Thyroid gland (tissue), 4 donors: ENCODE results near the gene EBF3. TPM values are rescaled to one million over a fixed set of nuclear protein-coding genes. Genes with fewer than 3 reads are reported as not detected.

Experiments
- DNase-seq, 2 donors: peaks; one replicate each; pipeline ENCODE4 v3.0.0-alpha.2; 2019
- H3K27ac ChIP-seq, 3 donors: fragments of 200-600 bp; sonication (generic); 1 replicate in 2 of 3; 2 replicates in 1 of 3; pipeline ENCODE4 v1.5.1; 2016 to 2019; ENCODE audit warnings: mild to moderate bottlenecking in 1 of 3, moderate library complexity in 1 of 3
- H3K27me3 ChIP-seq: fragments of 200-600 bp; sonication (generic); one replicate; pipeline ENCODE4 v1.5.1; 2019
- H3K36me3 ChIP-seq, 2 donors: fragments of 200-600 bp; sonication (generic); one replicate each; pipeline ENCODE4 v1.5.1; 2016 to 2019
- H3K4me1 ChIP-seq, 2 donors: fragments of 200-600 bp; sonication (generic); one replicate each; pipeline ENCODE4 v1.5.1; 2017 to 2019
- H3K4me3 ChIP-seq, 3 donors: fragments of 200-600 bp; sonication (generic); replicated peaks in 1 of 3; 1 replicate in 2 of 3; 2 replicates in 1 of 3; pipeline ENCODE4 v1.5.1; 2016; ENCODE audit warnings: mild to moderate bottlenecking in 1 of 3
- H3K9me3 ChIP-seq: fragments of 200-600 bp; sonication (generic); one replicate; pipeline ENCODE4 v1.5.1; 2017
- CTCF ChIP-seq, 6 experiments: fragments of 200-600 bp in 3 of 6; fragments of 450-650 bp in 3 of 6; sonication (generic) in 3 of 6; IDR thresholded peaks; one replicate each; pipeline ENCODE4 v1.5.1; 2016 to 2019; ENCODE audit warnings: antibody characterized with exemption in 6 of 6, mild to moderate bottlenecking in 2 of 6, inconsistent platforms in 1 of 6, moderate library complexity in 1 of 6
- POLR2A ChIP-seq, 2 donors: fragments of 450-650 bp; IDR thresholded peaks; one replicate each; pipeline ENCODE4 v1.6.1; 2017; ENCODE audit warnings: antibody characterized with exemption in 2 of 2, mild to moderate bottlenecking in 2 of 2, moderate library complexity in 1 of 2
- whole genome bisulfite sequencing, 2 donors: methylation state at CpG; one replicate each; pipeline ENCODE4 v1.1.5; 2017; 5-methylcytosine and 5-hydroxymethylcytosine counted together
- intact Hi-C: fragments of 100-400 bp; cut with DNase I; formaldehyde crosslinking; loops from one replicate; pipeline ENCODE4 v1.15.1; 2023
- total RNA-seq, 4 donors: library from RNA; depleted of rRNA; stranded (reverse); fragments of >200 nt; gene quantifications; one replicate each; pipeline ENCODE4 v1.2.3, GENCODE V29; 2016

Gene EBF3
- total RNA-seq, 4 donors from 2014 or later: 6.8 to 12.5 (median 8.8) TPM

GRCh38 chr10:129940617-129941198 lies 23.4 kb downstream of the EBF3 start:
- 87 to 94% methylated on average over 9 to 10 of the region's 13 CpGs for WGBS, 2 donors
- H3K4me3 ChIP-seq: no peak overlapping the region
- no peaks in the 10 kb centered on the region for H3K27me3 ChIP-seq
- H3K36me3 ChIP-seq: no peaks in the 10 kb centered on the region
- H3K27ac ChIP-seq: no peak overlapping the region
- no peak for TF ChIP-seq POLR2A (IDR thresholded peaks at IDR 0.05)
- no peak for TF ChIP-seq CTCF (IDR thresholded peaks at IDR 0.05)
- peaks cover 0 to 15% of the 10 kb centered on the region in 2 donors for H3K4me1 ChIP-seq
- no peak for DNase-seq
- intact Hi-C loops: no loop called here
- H3K9me3 ChIP-seq: no peaks in the 10 kb centered on the region

GRCh38 chr10:129939416-129940275 lies 24.4 kb downstream of the EBF3 start:
- Histone ChIP-seq H3K4me1 (peaks cover 0 to 15% of the 10 kb centered on the region in 2 donors), H3K4me3 (no peak overlapping the region), H3K9me3 (no peaks in the 10 kb centered on the region), H3K27me3 (no peaks in the 10 kb centered on the region), H3K36me3 (no peaks in the 10 kb centered on the region), H3K27ac (no peak overlapping the region)
- TF ChIP-seq CTCF (IDR thresholded peaks at IDR 0.05) (no peak), POLR2A (IDR thresholded peaks at IDR 0.05) (no peak)
- WGBS, 2 donors: 78 to 83% methylated on average over 21 to 23 of the region's 23 CpGs
- DNase-seq: no peak
- intact Hi-C loops: no loop called here

- H3K27ac ChIP-seq: no peak overlapping the region
- H3K4me3 ChIP-seq: no peak overlapping the region
- intact Hi-C loops: no loop called here
- TF ChIP-seq CTCF (IDR thresholded peaks at IDR 0.05) (no peak), POLR2A (IDR thresholded peaks at IDR 0.05) (no peak)
- no peaks in the 10 kb centered on the region for H3K9me3 ChIP-seq
- no peak for DNase-seq
- H3K36me3 ChIP-seq: no peaks in the 10 kb centered on the region
- peaks cover 0 to 15% of the 10 kb centered on the region in 2 donors for H3K4me1 ChIP-seq
- WGBS, 2 donors: 61 to 69% methylated on average over 8 of the region's 8 CpGs
- H3K27me3 ChIP-seq: no peaks in the 10 kb centered on the region
These were observed 25.6 kb downstream of the EBF3 start for GRCh38 chr10:129938460-129938859.

GRCh38 chr10:129937351-129937751 lies 26.7 kb downstream of the EBF3 start:
- Histone ChIP-seq H3K27me3 (no peaks in the 10 kb centered on the region), H3K4me3 (no peak overlapping the region), H3K9me3 (no peaks in the 10 kb centered on the region), H3K36me3 (no peaks in the 10 kb centered on the region), H3K4me1 (peaks cover 0 to 7% of the 10 kb centered on the region in 2 donors), H3K27ac (no peak overlapping the region)
- 90 to 92% methylated on average over 2 to 10 of the region's 10 CpGs for WGBS, 2 donors
- TF ChIP-seq POLR2A (IDR thresholded peaks at IDR 0.05): no peak
- no peak for TF ChIP-seq CTCF (IDR thresholded peaks at IDR 0.05)
- DNase-seq: no peak
- intact Hi-C loops: no loop called here

GRCh38 chr10:129936923-129937300 lies 27.2 kb downstream of the EBF3 start:
- DNase-seq: no peak
- H3K9me3 ChIP-seq: no peaks in the 10 kb centered on the region
- no peak overlapping the region for H3K27ac ChIP-seq
- H3K27me3 ChIP-seq: no peaks in the 10 kb centered on the region
- 87 to 95% methylated on average over 9 to 12 of the region's 16 CpGs for WGBS, 2 donors
- intact Hi-C loops: no loop called here
- TF ChIP-seq POLR2A (IDR thresholded peaks at IDR 0.05): no peak
- no peak for TF ChIP-seq CTCF (IDR thresholded peaks at IDR 0.05)
- peaks cover 0 to 7% of the 10 kb centered on the region in 2 donors for H3K4me1 ChIP-seq
- no peak overlapping the region for H3K4me3 ChIP-seq
- no peaks in the 10 kb centered on the region for H3K36me3 ChIP-seq
